ENCODE data around the gene CAP2.

The CAP2 gene, protein sequence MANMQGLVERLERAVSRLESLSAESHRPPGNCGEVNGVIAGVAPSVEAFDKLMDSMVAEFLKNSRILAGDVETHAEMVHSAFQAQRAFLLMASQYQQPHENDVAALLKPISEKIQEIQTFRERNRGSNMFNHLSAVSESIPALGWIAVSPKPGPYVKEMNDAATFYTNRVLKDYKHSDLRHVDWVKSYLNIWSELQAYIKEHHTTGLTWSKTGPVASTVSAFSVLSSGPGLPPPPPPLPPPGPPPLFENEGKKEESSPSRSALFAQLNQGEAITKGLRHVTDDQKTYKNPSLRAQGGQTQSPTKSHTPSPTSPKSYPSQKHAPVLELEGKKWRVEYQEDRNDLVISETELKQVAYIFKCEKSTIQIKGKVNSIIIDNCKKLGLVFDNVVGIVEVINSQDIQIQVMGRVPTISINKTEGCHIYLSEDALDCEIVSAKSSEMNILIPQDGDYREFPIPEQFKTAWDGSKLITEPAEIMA

DNA sequence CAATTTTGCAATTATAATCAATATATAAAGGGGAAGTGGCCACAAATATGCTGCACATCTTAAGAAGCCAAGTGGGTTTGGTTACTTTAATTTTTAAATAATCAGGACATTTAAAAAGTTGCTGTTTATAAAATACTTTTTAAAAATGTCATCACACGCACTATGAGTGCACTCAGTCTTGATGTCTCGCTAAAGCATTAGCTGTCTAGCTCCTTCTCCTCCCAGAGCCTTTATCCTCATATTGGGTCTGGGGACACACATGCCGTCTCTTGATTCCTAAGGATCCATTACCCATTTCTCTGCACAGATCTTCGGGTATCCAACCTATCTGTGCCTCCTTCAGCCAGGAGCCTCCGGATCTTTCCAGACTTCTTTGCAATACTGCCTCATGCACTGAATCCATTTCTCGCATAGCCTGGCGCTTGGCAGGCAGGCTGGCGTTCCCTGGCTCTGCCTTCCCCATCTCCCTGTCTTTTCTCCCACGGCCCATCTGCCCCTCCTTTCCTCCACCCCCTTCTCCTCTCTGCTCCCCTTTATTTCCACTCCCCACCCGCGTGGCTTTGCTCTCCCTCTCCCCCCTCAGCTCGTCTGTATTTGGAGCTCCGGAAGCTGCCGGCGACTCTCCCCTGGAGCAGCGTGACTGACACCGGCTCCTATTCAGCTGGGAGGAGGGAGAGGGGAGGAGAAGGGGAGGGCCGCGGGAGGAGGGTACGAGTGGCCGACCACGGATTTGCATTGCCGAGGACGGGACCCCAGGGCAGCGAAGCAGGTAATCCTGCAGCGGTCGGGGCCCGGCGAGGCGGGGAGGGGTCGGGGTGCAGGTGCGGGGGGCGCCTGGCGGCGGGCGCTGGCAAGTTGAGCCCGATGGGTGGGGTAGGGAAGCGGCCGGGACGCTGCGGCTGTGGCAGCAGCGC lies at the start of gene CAP2:
TSS of gene CAP2 (plus strand) at position 618 of the 914 bp plus-strand sequence. CDS start 27,961 bp downstream, outside the sequence.
- peak; percentile 71 for DNase-seq (ENCODE audit: low spot score)

DNA sequence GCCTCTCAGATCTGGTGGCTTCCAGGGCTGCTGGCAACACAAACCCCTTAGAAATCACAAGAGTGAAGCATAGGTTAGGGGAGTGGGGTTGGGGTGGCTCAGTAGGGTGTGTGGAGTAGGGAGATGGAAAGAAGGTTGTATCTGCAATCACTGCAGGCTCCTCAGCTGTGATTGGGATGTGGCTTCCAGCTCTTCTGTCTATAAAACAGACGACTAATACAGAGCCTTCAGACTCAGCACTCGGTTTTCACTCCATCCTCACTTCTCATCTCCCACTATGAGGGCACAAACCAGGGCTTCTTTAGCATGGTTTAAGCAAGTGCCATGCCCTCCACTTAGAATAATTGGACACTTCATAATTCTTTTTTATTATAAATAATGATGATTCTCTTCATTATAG lies 46.4 kb upstream of the CAP2 start:
- no peak for DNase-seq (ENCODE audit: low spot score)

DNA sequence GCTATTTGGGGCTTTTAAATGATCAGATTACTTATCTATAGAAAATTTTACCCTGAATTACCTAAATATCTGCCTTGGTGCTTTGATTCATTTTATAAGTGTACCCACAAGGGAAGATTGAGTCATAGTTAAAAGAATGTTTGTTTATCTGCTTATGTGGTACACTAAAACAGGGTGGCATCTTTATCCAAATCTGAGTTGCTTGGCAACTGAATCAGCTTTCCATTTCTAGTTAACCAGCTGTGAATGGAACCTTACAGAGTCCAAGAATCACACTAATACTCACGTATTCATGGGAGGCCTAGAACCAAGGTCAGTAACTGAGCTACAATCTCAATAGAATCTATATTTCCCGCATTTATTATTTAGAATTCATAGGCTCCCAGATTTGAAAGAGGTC lies 44.0 kb upstream of the CAP2 start:
- DNase-seq (ENCODE audit: low spot score) = peak; percentile 6

DNA sequence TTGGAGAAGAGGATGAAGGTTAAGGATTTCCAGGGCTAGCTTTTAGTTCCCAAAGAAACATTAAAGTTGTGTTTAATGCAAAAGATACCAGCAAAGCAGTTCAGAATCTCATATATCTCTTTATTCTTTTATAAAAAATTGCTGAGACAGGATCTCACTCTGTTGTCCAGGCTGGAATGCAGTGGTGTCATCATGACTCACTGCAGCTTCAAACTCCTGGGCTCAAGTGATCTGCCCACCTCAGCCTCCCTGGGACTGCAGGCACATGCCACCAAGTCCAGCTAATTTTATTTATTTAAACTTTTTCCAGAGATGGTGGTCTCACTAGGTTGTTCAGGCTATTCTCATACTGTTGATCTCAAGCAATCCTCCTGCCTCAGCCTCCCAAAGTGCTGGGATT lies 41.1 kb upstream of the CAP2 start:
- DNase-seq (ENCODE audit: low spot score) = no peak

DNA sequence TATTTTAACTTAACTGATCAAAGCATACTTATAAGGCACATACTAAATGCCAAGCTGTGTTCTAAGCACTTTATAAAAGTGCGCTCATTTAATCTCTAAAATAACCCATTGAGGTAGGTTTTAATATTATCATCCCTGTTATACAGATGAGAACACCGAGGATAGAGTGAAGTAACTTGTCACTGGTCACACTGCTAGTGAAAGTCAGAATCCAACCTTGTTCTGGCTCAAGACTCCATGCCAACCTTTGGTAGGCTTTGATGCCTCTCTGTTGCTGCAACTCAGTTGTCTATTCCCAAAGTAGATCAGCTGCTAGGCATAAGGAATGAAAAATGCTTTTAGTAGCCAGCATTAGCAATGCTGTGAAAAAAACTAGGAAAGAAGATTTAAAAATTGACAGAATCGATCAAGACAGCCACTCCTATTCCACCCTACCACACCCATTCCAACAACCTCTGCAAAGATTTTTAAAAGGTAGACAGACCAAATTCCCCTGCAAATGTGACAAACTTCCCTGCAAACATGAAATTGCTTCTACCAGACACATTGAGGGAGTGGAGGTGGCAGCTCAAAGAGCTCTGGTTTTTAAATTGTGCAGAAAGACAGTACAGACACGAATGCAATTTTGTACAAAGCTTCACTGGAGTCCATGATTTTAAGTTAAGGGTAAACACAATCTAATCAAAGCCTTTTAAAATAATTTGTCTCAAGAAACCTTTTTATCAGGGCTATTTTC lies 39.8 kb upstream of the CAP2 start:
- DNase-seq (ENCODE audit: low spot score) = no peak

DNA sequence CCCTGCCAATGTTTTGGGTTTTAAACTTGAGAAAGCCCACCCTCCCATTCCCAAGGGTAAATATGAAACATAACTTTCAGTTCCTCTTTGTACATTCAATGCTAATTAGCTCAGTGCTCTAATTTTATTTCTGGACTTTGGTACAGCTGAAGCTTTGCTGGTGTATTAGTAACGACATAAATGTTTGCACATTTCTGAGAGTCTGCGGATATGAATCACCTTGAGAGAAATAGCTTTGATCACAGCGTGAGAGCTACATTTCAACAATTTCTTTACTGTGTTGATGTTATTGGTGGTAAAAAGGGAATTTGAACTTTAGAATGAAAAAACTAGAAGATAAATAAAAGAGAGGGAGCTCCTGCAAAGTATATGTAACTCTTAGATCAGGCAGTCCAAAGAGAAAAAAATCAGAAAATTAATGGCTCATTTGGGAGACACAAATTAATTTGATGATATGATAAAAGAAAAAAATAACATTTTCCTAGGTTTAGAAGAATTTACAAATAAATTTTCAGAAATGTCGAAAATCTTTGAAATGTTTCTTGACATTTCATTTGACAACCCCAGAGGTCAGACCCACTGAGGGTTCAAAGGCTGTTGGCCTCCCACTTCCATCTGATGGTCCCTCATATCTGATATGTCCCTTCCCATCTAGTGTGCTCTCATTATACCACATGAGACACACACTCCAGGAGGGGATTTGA lies 38.5 kb upstream of the CAP2 start:
- peak; percentile 25 for DNase-seq (ENCODE audit: low spot score)

DNA sequence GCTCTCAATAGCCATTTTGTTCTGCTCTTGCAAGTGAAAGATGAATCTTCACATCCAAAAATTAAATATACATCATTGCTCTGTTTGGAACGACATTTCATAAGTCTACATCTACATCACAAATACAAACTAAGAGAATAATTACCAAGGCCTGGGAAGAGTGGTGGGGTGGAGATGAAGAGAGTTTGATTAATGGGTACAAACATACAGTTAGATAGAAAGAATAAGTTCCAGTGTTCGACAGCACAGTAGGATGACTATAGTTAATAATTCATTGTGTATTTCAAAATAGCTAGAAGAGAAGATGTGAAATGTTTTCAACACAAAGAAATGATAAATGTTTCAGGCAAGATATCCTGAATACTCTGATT lies 38.0 kb upstream of the CAP2 start:
- no peak for DNase-seq (ENCODE audit: low spot score)

DNA sequence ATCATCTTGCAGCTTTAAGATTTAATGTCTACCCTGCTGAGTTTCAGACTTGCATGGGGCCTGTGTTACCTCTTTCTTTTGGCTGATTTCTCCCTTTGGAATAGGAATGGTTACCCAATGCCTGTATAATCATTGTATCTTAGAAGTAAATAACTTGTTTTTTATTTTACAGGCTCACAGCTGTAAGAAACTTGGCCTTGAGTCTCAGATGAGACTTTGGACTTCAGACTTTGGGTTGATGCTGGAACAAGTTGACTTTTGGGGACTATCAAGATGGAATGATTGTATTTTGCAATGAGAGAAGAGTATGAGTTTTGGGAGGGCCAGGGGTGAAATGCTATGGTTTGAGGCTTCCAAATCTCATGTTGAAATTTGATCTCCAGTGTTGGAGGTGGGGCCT lies 34.9 kb upstream of the CAP2 start:
- DNase-seq (ENCODE audit: low spot score) = no peak

DNA sequence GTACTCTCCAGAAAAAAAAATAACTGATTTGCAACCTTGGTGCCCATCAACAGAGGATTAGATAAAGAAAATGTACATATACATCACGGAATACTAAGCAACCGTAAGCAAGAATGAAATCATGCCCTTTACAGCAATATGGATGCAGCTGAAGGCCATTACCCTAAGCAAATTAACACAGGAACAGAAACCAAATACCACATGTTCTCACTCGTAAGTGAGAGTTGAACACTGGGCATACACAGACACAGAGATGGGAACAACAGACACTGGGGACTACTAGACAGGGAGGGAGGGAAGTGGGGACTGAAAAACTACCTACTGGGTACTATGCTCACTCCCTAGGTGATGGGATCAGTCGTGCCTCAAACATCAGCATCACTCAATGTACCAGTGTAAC lies 32.8 kb upstream of the CAP2 start:
- DNase-seq (ENCODE audit: low spot score) = no peak

DNA sequence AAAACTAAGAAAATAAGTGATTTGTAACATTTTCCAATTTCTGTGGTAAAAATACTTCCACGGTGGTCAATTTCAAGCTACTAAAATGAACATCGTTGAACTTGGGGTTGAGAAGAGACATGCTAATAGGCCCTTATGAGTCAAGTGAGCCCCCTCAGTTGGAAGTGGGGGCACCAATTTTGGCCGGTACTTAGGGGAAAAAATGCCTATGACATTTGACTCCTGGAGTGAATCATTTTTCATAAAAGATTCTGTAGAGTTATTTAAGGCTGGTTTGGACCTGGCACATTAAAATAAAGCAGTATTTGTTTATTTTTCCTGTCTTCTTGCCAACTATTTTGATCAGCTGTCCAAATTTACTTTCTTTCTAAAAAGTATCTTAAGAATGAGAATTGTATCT lies 32.4 kb upstream of the CAP2 start:
- no peak for DNase-seq (ENCODE audit: low spot score)

DNA sequence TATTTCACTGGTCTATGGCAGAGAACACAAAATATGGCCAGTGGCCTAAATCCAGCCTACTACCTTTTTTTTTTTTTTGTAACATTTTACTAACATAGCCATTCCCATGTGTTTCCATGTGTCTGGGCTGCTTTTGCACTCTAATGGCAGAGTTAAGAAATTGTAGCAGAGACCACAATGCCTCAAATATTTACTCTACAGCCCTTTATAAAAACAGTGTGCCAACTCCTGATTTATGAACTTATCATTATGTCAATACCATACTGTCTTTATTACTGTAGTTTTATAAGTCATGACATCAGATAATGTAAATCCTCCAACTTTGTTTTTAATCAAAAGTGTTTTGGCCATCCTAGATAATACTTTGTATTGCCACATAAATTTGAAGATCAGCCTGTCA lies 27.4 kb upstream of the CAP2 start:
- no peak for DNase-seq (ENCODE audit: low spot score)

DNA sequence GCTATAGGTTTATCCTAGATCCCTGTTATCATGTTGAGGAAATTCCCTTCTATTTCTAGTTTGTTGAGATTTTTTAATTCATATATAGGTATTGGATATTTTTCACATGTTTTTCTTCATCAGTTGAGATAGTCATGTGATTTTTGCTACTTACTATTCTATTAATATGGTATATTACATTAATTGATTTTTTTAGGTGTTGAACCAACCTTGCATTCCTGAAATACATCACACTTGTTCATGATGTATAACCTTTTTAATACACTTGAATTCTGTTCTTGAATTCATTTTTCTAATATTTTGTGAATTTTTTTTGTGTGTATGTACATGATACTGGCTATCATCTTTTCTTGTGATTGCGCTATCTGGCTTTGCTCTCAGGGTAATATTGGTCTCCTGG lies 25.5 kb upstream of the CAP2 start:
- DNase-seq (ENCODE audit: low spot score) = no peak

DNA sequence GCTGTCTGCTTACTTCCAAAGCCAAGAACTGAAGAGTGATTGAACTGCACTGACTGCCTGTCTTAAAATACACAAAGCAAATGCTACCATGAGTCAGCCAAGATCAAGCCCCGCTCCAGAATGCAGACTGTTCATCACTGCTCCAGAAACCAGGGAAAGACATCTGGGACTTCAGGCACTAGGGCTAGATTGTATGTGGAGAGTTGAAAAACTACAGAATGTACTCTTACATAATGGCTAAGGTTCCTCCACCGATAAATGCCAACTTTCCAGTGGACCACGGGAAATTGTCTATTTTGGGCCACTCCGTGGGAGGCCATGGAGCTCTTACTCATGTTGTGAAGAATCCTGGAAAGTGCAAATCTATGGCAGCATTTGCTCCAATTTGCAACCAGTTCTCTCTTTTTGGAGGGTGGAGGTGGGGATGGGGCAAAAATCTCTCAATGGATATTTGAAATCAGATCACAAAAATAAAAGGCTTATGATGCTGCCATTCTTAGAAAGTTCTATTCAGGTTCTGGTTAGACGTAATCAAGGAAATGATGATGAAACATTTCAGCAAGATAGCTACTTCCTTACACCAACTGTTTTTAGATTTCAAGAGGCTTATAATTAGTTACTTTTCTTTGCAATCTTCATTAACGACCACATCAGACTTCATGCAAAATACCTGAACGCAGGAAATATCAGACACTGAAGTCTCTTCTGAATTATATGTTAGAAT lies 11.8 kb upstream of the CAP2 start:
- DNase-seq (ENCODE audit: low spot score) = peak; percentile 54

DNA sequence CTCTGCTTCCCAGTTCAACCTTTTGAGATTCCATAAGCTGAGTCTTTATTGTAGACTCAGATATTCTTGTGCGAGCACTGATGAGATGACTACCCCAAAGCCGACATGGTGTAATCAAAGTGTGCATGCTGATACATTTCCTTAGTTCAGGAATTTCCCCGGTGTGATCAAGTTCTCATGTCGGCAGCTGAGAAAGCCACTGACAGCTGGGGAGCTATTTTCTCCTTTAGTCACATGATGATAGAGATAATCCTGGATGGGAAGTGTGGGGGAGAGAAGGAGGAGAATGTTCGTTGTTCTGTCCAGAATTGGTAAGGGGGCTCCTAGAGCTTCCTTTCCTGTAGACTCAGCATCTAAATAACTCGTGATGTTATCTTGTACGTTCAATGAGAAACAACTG lies 7.7 kb upstream of the CAP2 start:
- DNase-seq (ENCODE audit: low spot score) = no peak

DNA sequence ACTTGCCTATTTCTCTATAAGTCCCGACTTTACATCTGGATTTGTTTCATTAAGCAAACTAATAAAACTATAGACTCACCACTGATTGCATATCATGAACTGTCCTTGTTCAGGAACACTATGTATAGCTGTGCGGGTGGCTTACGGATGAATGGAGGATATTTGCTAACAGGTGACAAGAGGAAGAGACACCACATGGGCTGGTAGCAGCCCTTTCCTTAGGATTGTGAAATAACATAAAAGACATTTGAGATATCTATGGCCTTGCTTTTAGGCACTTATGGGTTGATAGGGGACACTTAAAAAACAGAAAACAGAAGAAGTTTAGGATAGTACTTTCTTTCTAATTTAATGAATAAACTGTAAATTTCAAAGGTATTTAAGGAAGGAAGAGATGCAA lies 5.0 kb upstream of the CAP2 start:
- DNase-seq (ENCODE audit: low spot score) = no peak

DNA sequence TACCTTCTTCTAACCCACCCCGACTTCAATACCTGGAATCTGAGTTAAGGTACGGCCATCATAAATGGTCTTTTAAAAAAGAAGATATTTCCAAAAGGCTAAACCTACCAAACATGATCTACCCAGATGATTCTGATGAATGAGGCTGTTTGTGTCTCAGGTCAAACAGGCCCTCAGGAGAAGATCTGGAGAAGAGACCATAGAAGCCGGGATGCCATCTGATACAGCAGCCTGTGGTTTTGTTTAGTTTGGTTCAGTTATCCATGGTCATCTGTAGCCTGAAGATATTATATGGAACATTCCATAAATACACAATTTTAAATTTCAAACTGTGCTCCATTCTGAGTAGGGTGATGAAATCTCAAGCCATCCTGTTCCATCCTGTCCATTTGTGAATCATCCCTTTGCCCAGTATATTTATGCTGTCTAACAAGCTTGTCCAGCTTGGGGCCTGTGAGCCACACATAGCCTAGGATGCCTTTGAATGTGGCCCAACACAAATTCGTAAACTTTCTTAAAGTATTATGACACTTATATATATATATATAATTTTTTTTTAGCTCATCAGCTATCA lies 4.0 kb upstream of the CAP2 start:
- peak; percentile 36 for DNase-seq (ENCODE audit: low spot score)

DNA sequence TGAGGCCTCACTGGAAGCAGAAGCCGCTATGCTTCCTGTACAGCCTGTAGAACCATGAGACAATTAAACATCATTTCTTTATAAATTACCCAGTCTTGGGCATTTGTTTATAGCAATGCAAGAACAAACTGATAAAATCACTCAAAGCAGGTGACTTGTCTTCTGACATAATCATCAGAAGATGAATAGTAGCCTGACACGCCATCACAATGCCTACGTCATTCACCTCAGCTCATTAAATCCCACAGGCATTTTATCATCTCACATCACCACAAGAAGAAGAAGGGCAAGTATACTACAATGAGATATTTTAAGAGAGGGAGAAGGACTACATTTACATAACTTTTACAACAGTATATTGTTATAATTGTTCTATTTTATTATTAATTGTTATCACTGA lies 3.1 kb upstream of the CAP2 start:
- DNase-seq (ENCODE audit: low spot score) = no peak

DNA sequence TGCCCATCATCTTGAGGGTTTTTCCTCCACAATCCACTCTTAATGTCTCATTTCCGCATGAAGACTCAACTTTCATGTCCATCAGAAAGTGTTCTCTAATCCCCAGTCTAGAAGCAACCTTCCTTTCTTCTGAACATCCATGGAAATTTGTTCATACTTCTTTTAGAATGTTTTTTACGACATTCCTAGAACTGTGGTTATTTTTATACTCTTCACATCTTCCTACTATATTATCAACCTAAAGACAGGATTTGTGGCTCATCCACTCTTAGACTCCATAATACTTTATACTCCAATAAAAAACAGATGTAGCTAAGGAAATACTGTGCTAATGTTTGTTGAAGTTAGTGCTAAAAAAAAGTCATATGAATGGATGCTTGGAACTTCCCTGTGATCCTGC lies 1.4 kb upstream of the CAP2 start:
- DNase-seq (ENCODE audit: low spot score) = no peak

DNA sequence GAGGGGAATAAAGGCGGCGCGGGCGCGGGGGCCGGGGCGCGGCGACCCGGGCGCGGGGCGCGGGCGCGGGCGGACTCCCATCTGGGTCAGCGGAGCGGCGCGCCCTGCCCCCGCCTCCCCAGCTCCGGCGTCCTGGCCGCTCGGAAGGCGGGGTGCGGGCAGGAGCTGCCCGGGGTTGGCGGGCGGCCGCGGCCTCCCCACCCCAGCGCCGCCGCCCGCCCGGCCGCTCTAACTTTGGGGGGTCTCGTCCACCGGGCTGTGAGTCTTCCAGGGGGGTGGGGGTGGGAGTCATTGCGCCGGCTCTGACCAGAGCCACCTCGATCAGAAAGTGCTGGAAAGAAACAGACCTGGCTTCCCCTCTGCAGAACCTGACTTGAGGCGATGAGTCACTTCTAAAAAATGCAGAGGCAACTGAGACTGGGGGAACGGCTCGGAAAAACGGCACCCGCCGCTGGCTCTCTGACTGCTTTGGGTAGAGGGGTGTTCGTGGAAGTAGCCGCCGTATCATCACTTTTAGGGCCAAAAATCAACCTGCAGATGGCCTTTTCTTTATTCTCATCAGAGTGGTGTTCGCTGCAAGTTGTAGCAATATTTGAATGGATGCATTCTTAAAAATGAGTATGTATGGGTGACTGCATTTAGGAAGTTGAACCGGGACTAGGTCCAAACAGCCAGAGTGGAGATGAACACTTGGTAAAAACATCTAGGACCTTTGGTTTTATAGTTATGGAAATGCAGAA lies 667 bp downstream of the CAP2 start:
- peak; percentile 84 for DNase-seq (ENCODE audit: low spot score)

DNA sequence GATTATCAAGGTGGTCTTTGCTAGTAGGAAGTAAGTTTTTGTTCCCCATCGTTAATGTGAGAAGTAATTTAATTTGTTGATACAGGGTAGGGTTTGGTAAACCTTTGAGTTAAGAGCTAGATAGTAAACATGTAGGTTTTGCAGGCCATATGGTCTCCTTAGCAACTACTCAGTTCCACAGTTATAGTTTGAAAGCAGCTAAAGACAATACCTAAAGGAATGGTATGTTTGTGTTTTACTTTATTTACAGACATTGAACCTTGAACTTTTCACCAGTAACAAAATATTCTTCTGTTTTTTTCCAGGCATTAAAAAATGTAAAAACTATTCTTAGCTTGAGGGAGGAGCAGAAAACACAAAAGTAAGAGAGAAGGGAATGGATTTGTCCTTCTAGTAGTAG lies 1.7 kb downstream of the CAP2 start:
- no peak for DNase-seq (ENCODE audit: low spot score)

All from AG08396 (cell line).